SK-N-SH (cell line): ENCODE results near the gene BCAS3.

Source experiments
- SMC3 ChIP-seq: IDR thresholded peaks from 2 replicates; pipeline ENCODE4 v1.6.1; 2012; ENCODE audit warnings: low read depth, low read length, improper control_type of control experiment
- YY1 ChIP-seq: IDR thresholded peaks from 2 replicates; pipeline ENCODE4 v1.4.0; 2012; ENCODE audit warnings: low read depth, mild to moderate bottlenecking
- TF ChIP-seq, protein P1 (sequence below): fragments of 200-600 bp; sonication (generic); IDR thresholded peaks from 2 replicates; pipeline ENCODE4 v1.6.1; 2017; ENCODE audit warnings: antibody characterized with exemption, mild to moderate bottlenecking, moderate library complexity

DNA sequence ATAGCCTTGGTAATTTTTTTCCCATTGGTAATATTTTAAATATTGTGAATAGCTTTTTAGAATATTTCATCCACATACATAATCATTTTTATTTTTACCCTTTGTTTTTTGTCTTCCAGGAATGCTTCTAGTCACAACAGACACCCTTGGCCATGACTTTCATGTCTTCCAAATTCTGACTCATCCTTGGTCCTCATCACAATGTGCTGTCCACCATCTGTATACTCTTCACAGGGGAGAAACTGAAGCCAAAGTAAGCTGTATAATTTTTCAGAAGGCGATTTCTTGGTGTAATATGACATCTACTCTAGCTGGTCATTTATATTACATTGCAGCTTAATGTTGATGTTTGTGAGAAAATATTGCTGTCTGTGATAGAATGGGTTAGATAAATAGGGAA, 269.4 kb downstream of the BCAS3 start:
- TF ChIP-seq SMC3 = no peak
- TF ChIP-seq, protein P1, sequence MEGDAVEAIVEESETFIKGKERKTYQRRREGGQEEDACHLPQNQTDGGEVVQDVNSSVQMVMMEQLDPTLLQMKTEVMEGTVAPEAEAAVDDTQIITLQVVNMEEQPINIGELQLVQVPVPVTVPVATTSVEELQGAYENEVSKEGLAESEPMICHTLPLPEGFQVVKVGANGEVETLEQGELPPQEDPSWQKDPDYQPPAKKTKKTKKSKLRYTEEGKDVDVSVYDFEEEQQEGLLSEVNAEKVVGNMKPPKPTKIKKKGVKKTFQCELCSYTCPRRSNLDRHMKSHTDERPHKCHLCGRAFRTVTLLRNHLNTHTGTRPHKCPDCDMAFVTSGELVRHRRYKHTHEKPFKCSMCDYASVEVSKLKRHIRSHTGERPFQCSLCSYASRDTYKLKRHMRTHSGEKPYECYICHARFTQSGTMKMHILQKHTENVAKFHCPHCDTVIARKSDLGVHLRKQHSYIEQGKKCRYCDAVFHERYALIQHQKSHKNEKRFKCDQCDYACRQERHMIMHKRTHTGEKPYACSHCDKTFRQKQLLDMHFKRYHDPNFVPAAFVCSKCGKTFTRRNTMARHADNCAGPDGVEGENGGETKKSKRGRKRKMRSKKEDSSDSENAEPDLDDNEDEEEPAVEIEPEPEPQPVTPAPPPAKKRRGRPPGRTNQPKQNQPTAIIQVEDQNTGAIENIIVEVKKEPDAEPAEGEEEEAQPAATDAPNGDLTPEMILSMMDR = no peak
- no peak for TF ChIP-seq YY1
